HG02852 (cell line): ENCODE results near the gene SIPA1L3.
A peak's percentile ranks its signal among the peaks of the same experiment; 100 is the strongest.
"Not testable (repeated sequence)": the region's sequence is repeated elsewhere in the genome, so short reads cannot be mapped to it uniquely, and the experiment has no call there.

Experiments
- ATAC-seq: cut with Tn5 transposase; IDR thresholded peaks from one replicate; pipeline ENCODE4 v1.9.1; 2021; ENCODE audit warnings: mild to moderate bottlenecking, moderate library complexity; ENCODE audit not compliant: unreplicated experiment

SIPA1L3 gene

DNA sequence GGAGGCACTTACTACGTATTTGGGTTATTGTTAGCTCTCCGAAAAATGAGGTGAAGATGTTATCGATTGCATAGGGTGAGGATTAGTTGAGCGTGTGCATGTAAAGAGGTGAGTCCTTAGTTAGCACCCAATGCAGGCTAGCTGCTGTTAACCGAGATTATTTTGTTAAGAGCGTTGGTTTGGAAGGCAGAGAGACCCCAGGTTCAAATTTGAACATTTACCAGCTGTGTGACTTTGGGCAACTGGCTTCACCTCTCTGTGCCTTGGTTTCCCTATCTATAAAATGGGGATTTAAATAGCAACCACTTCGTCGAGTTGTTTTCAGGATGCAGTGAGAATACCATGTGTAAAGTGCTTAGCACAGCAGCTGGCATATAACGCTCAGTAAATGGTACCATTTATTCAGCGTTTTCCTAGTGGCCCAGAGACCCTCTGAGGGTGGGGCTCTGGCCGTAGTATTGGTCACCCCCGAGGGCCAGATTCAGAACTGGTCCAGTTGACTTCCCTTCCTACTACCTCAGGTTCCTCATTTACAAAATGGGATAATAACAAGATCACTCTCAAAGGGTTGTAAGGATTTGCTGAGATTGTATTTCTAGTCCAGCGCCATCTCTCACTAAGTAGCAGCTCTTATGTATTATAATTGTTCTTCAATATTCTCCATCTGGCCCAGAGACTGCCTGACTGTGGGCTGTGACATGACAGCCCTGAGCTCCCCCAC is 887 bp downstream of the SIPA1L3 start:
- no peak for ATAC-seq

DNA sequence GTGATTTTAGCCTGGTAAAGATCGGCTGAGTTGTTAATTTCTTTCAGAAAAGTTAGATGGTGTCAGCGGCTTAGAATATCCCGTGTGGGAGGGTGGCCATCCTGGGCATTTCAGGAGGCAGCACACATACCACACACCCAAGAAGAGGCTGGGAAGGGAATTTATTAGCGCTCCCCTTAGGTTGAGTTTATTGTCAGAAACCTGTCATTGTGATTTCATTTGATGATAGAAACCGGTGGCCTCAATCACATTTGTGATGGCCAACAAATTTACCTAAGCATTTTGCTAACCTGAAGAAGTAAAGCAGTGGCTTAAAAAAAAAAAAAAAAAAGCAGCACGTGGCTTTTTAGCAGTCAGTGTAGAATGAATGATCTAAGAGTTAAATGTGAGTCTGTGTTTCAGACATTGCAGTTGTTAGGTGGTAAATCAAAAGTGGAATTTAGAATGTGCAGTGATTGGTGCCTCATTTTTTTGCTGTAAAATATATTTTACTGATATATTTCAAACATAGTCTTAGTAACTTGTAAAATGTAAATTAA is 2.7 kb downstream of the SIPA1L3 start:
- no peak for ATAC-seq

DNA sequence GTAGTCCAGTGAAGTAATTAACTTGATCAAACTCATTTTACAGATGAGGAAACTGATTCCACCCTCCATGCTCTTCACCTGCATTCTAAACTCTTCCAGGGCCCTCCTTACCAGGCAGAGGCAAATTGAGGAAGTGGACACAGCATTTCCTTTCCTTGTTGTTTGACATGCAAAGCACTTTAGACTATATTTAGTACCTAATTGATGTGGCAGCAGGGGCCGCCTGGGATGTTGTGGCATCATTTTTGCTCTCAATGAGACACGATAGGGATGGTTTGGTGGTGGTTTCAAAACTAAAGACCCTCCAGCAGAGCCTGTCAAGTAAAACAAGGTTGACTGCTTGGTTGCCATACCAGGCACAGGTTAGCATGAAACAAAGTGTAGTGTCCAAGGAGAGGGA is 7.9 kb downstream of the SIPA1L3 start:
- ATAC-seq = no peak

DNA sequence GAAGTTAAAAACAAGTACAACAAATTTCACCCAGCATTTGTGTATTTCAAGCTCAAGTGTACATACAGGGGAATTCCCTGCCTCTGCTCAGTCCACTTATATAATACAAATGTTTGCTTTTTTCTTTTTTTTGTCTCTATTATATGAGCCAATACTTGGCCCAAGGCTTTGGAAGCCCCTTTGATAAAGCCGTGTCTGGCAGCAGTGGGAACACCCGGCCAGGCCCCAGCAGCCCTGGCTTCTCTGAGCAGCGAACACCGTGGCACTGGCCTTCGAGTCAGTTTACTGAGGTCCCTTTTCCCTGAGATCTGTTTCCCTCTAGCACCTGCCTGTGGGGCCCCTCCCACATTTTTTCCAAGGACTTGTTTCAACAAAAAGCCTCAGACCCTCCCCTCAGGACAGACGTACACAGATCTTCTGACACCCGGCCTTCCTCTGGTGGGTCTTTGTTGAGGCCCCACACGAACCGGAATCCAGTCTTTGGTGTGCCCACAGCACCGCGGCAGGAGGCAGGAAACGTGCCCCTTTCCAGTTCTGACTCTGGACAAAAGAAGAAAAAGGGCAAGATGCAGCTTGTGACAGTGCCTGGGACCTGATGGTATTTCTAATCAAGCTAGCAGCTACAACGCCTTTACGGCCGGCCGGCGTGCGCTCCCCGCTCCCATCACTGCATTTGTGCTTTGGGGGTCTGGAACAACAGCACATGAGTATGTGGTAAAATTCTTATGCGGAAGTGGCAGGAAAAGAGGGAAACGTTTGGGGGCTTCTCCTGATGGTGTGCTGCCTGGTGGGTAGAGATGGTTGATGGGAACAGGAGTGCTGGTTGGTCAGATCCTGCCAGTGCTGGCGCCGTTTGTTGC is 13.8 kb downstream of the SIPA1L3 start:
- no peak for ATAC-seq

DNA sequence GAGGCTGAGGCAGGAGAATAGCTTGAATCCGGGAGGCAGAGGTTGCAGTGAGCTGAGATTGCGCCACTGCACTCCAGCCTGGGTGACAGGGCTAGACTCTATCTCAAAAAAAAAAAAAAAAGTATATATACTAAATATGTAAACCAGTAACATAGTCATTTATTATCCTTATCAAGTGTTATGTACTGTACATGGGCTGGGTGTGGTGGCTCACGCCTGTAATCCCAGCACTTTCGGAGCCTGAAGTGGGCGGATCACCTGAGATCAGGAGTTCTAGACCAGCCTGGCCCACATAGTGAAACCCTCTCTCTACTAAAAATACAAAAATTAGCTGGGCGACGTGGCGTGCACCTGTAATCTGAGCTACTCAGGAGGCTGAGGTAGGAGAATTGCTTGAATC is 17.6 kb downstream of the SIPA1L3 start:
- not testable (repeated sequence) for ATAC-seq

DNA sequence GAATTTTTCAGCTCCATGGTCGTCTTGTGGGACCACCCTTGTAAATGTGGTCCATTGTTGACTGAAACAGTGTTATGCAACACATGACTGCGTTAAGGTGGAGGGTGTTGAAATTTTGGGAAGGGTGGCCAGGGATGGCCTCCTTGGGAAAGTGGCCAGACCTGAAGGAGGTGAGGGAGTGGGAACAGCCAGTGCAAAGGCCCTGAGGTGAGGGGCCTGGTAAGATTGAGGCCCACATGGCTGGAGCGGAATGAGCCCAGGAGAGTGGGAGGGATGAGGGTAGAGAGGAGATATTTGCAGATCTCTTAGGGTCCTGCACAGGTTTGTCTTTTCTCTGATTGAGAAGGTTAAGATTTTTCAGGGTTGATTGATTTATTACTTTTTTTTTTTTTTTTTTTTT is 18.2 kb downstream of the SIPA1L3 start:
- ATAC-seq = no peak

DNA sequence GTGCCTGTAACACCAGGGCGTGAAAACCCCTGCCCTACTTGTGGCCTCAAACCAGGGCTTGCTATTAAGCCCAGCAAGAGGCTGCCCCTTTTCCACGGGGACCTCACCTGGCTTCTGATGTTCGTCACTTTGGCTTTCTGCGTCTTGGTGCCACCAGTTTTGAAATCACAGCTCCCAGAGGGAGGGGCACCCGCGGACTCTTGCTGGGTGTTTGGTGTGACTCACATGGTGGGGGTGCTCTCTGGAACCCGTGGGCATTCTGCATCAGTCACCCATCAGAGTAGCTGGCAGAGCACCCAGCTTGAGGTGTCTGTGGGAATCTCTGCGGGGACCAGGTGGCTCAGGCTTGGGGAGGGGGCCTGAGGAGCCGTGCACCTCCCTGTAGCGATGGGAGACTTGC is 19.2 kb downstream of the SIPA1L3 start:
- ATAC-seq = no peak

DNA sequence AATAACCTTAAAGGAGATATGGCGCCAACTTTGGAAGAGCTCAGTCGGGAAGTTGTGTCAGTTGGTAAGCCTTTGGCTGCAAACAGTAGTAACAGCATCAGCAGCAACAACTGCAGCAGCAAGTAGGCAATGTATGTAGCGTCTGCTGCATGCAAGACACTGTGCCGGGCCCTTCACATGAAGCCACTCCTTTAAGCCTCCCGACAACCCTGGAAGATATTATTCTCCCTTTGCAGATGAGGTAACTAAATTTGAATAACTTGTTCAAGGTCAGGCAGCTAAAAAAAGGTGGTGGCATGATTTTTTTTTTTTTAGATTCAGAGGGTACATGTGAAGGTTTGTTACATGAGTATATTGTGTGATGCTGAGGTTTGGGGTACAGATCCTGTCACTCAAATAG is 19.7 kb downstream of the SIPA1L3 start:
- ATAC-seq = no peak

DNA sequence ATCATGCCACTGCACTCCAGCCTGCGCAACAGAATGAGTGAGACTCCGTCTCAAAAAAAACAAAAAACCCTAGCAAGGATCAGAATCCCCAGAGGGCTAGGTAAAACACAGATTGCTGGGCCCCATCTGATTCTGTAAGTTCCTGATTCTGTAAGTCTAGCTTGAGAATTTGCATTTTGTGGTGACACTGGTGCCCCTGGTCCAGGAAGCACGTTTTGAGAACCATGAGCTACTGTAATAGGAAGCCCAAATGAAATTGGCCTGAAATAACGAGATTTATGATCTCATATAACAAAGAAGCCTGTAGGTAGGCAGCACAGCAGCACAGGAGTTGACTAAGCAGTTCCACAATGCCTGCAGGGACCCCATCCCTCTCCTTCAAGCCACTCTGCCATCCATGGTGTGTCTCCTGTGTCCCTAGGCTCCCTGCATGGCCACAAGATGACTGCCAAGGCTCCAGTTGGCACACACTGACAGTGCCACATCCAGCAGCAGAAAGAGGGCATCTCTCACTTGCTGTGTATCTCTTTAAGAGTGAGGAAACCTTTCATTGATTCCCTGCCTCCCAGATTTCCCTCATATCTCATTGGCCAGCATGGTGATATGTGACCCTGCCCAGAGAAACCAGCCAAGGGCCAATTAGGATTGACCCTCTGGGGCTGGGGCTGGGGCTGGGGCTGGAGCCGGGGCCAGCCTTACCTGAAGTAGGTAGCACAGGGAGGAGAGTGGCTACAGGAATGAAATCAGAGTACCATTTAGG is 21.7 kb downstream of the SIPA1L3 start:
- ATAC-seq = peak; percentile 61

DNA sequence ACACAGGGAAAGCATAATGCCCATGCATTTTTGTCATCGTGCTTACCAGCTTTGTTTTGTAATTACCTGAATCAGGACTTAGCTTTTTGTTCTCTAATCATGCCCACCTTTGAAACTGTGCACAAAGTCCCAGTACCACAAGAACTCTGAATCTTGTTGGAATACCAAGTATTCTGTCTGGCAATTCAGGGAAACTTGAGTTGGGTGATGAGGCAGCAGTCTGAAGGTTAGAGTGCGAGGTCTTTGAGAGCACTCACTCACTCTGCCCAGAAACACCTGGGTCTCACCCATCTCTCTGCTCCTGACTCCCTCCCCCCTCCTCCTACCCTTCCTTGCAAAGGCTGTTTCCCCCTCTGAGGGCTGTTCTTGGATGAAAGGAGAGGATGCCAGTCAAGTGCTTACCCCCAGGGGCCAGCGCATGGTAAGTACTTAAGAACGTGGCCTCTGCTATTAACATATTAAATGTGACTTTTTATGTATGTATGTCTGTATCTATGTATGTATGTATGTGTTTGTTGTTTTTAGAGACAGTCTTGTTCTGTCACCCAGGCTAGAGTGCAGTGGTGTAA is 22.4 kb downstream of the SIPA1L3 start:
- ATAC-seq = no peak

DNA sequence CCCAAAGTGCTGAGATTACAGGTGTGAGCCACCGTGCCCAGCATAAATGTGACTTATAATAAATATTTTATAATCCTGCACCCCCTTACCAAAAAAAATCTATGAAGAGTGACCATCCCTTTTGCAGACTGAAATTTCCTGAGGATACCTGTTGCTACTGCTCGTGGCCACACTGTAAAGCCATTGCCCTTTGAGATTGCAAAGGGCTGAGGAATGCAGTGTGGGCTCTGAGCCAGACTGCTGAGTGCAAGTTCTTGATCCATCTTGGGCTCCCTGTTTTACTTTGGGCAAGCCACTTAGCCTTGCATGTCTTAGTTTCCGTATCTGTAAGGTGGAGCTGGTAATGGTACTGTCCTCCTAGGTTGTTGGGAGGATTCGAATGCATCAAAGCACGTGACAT is 23.4 kb downstream of the SIPA1L3 start:
- no peak for ATAC-seq

DNA sequence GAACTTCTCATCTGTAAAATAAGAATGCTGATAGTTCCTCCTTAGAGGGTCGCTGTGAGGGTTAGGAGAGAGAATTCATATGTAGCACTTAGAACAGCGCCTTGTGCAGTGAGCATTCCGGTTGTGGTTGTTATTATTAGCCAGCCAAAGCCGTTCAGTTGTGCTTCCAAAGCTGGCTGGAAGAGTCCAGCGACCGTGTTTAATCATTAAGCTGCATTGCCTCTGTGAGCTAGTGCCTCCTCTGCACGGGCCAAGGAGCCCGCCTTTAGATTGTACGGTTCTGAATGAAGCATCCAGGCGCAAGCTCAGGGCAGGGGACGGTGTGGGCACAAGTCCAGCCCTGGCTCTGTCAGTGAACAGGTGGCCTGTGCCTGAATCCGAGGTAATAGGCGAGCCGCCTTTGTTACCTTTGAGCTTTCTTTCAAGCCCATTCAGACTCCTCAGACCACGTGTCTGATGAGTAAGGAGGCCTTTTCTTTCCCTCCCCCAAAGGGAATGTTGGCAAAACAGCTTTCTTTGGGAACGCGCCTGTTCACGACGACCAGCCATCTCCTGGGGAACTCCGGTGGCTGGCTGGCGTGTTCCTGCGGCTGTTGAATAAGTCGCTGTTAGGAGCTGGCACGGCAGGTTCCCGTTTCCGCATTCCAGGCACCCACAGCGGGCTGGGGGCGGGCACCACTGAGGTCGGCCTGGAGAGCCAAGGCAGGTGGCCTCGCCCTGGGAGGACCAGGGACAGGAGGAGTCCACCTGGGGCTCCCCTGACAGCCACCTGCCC is 25.1 kb downstream of the SIPA1L3 start:
- ATAC-seq = no peak

DNA sequence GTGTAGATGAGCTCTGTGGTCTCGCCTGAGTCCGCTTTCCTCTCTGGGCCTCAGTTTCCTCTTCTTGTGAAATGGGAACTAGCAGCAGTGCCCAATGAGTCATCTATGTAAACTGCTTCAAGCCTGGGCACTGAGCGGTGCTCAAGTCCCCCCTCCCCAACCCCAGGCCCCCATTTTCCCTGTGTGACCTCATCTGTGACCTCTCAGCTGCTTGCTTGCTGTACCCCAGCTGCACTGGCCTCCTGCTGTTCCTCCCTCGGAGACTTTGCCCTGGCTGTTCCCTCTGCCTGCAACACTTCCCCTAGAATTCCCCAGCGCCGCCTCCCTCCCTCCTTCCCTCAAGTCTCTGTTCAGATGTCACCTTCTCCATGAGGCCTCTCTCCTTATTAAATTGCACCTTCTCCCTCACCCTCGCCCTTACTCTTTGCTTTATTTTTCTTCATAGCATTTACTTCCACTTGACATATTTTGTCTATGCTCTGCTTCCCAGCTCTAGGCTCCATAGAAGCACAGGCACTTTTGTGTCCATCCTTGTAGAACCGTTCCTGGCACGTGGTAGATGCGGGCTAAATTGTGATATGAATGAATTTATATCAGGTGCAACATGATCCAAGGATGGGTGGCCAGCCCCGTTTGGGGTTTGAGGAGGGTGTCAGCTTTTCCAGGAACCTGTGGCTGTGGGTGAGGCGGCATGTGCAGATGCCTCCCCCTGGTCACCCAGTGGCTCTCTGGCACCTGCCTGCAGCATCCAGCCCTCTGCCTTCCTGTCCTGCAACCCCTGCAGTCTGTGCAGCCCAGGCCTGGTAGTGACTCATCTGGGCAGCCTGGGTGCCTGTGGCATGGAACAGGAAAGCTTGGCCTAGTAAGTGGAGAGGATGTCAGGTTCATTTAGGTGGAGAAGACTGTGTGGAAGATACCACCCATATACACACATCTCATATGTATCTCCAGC is 26.3 kb downstream of the SIPA1L3 start:
- no peak for ATAC-seq

DNA sequence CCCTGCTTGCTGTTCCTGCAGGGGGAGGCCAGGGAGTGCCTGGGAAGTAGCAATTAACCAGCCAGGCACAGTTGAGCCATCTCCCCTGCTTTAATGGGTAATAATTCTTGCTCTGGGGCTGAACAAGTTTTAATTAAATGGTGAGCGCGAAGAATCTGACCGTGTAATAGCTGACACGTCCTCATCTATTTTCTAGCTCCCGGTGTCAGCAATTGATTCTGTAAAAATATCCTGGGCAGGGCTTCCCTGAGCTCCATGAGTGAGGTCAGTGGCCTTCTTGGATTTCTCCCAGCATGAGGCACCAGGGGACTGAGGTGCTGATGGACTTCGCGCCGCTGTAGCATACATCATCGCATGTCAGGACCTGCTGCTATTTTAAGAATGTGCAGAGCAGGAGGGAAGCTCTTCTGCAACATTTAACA is 26.9 kb downstream of the SIPA1L3 start:
- ATAC-seq = no peak

DNA sequence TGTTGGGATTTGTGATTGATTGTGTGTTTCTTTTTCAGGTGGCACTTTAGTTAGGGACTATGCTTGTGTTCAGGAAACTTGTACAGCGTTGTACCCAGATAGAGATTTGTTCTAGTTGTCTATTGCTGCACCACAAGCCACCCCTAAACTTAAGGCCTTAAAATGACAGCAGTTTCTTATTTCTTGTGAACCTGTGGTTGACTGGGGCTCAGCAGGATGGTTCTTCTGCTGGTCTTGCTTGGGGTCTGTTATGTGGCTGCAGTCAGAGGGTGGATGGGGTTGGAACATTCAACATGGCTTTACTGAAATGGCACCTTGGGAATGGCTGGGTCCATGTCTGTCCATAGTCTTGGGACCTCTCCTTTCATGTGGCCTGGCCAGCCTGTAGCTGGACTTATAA is 28.3 kb downstream of the SIPA1L3 start:
- no peak for ATAC-seq

DNA sequence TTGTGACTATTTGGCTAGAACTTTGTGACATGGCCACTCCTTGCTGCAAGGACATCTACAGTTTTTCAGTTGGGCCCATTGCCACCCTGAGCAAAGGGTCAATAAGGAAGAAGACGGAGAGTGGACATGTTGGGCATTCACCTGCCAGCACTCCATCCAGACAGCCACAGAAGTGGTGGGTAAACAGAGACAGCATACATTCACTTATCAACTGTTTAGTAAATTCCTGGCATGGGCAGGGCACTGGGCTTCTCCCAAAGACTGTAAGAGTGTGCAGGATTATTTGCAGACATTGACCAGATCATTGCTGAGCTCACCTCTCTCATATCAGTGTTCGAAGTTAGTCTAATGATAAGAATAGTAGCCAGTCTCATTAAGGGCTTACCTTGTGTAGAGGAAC is 29.2 kb downstream of the SIPA1L3 start:
- ATAC-seq = no peak

DNA sequence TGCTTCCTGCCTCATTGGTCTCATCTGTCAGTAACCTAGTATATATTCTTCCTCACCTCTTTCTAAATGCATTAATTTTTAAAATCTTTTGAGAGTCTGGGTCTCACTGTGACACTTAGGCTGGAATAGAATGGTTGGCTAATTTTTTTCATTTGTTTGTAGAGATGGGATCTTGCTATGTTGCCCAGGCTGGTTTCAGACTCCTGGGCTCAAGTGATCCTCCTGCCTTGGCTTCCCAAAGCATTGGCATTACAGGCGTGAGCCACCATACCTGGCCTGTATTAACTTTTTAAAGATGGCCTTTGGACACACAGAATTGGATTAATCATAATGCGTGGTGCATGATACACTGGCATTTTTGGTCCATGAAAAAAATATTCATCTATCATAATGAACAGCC is 29.9 kb downstream of the SIPA1L3 start:
- no peak for ATAC-seq

DNA sequence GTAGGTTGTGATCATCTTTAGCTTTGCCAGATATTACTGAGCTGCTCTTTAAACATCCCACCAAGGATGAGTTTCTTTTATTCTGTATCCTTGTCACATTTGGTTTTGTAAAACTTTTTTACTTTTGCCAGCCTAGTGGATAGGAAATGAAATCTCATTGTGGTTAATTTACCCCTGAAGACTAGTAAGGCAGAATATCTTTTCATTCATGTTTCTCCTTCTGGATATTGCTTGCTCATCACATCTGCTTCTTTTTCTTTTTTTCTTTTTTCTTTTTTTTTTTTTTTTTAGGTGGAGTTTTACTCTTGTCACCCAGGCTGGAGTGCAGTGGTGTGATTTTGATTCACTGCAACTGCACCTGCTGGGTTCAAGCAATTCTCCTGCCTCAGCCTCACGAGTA is 31.3 kb downstream of the SIPA1L3 start:
- ATAC-seq = no peak
